Panc1 (cell line): ENCODE results near the gene INTS11. TPM values are rescaled to one million over a fixed set of nuclear protein-coding genes. Genes with fewer than 3 reads are reported as not detected.
"Not testable (repeated sequence)": the region's sequence is repeated elsewhere in the genome, so short reads cannot be mapped to it uniquely, and the experiment has no call there.

Source experiments
- ATAC-seq: fragments of 200-7000 bp; cut with Tn5 transposase; 2 replicates; pipeline ENCODE4 v1.9.1; 2020; ENCODE audit warnings: mild to moderate bottlenecking, moderate library complexity
- BruUV-seq: library from RNA; stranded (reverse); fragments of 400-500 nt; replicated peaks from 2 replicates; lab custom pipeline; 2021; lab: Mats Ljungman, UMichigan
- CTCF ChIA-PET: fragments of 300-600 bp; sonication (Branson Sonifier 250); formaldehyde crosslinking; loops from one replicate; lab custom pipeline; 2022; ENCODE audit warnings: antibody characterized with exemption; lab: Charles Lee
- POLR2A ChIA-PET: fragments of 300-600 bp; sonication (Branson Sonifier 250); formaldehyde crosslinking; loops from one replicate; lab custom pipeline; 2022; ENCODE audit warnings: antibody characterized with exemption; lab: Charles Lee
- DNase-seq: peaks from one replicate; pipeline ENCODE4 v3.0.0-alpha.2; 2010; ENCODE audit warnings: low read depth, low spot score
- H3K27ac ChIP-seq: 2 replicates; pipeline ENCODE4 v1.5.1; 2011; ENCODE audit warnings: mild to moderate bottlenecking, low read length, inconsistent platforms
- H3K27me3 ChIP-seq: fragments of 200-500 bp; sonication (Bioruptor generic); 2 replicates; pipeline ENCODE4 v1.6.0; 2014; ENCODE audit warnings: low read length, inconsistent platforms; ENCODE audit not compliant: control insufficient read depth, insufficient read depth
- H3K36me3 ChIP-seq: fragments of 200-500 bp; sonication (Bioruptor generic); 2 replicates; pipeline ENCODE4 v1.5.1; 2014; ENCODE audit warnings: inconsistent platforms, mild to moderate bottlenecking, low read length, moderate library complexity; ENCODE audit not compliant: control insufficient read depth, insufficient read depth
- H3K4me1 ChIP-seq: 2 replicates; pipeline ENCODE4 v1.5.1; 2011; ENCODE audit warnings: inconsistent platforms, mild to moderate bottlenecking, low read length, moderate library complexity; ENCODE audit not compliant: control insufficient read depth, insufficient read depth
- H3K4me3 ChIP-seq, 2 experiments: 2 replicates each; pipeline ENCODE4 v1.5.1; 2011 to 2012; ENCODE audit warnings: low read depth in 2 of 2, low read length in 2 of 2, mild to moderate bottlenecking in 2 of 2, inconsistent platforms in 1 of 2, moderate library complexity in 1 of 2
- H3K9me3 ChIP-seq: fragments of 200-500 bp; sonication (Bioruptor generic); 2 replicates; pipeline ENCODE4 v1.5.1; 2014; ENCODE audit warnings: low read depth, mild to moderate bottlenecking, inconsistent platforms, low read length, moderate library complexity; ENCODE audit not compliant: control insufficient read depth, insufficient read depth
- CTCF ChIP-seq: fragments of 450-650 bp; IDR thresholded peaks from 2 replicates; pipeline ENCODE4 v1.5.1; 2017; ENCODE audit warnings: mild to moderate bottlenecking
- POLR2AphosphoS5 ChIP-seq: IDR thresholded peaks from 2 replicates; pipeline ENCODE4 v1.6.1; 2012; ENCODE audit warnings: mild to moderate bottlenecking, low read depth, low read length, moderate library complexity
- REST ChIP-seq, 2 experiments: IDR thresholded peaks; 2 replicates each; pipeline ENCODE4 v1.6.1; 2011 to 2012; ENCODE audit warnings: low read depth in 2 of 2, control low read depth in 1 of 2, low read length in 1 of 2, mild to moderate bottlenecking in 1 of 2, moderate library complexity in 1 of 2; ENCODE audit not compliant: insufficient read depth in 1 of 2
- SIN3A ChIP-seq: IDR thresholded peaks from 2 replicates; pipeline ENCODE4 v1.6.1; 2012; ENCODE audit warnings: low read depth, mild to moderate bottlenecking, low read length, moderate library complexity, borderline replicate concordance; ENCODE audit not compliant: insufficient read depth
- TCF7L2 ChIP-seq: IDR thresholded peaks from 2 replicates; pipeline ENCODE4 v1.6.1; 2011; ENCODE audit warnings: mild to moderate bottlenecking, low read depth, low read length, inconsistent platforms
- in situ Hi-C: cut with HindIII; loops from 2 replicates; pipeline ENCODE4 v1.10.0; 2016; ENCODE audit warnings: low sequenced_read_pairs, low pct_unique_long_range_greater_than_20kb
- intact Hi-C: fragments of 100-400 bp; cut with micrococcal nuclease; formaldehyde crosslinking; loops from one replicate; pipeline ENCODE4 v1.10.0; 2022; ENCODE audit not compliant: unreplicated experiment
- total RNA-seq: library from RNA; stranded (reverse); gene quantifications from one replicate; pipeline ENCODE4 v1.2.1, GENCODE V29; 2021; ENCODE audit not compliant: unreplicated experiment

The INTS11 gene
- total RNA-seq, 1 experiment from 2014 or later = 114 TPM

GRCh38 chr1:1371364-1371745, 46.9 kb upstream of the INTS11 start:
- peaks cover 26% of the 10 kb centered on the region for H3K4me1 ChIP-seq
- BruUV-seq = no TSS peak
- no peak overlapping the region for H3K4me3 ChIP-seq
- ATAC-seq (no peak), DNase-seq (no peak)
- in situ Hi-C loops = no loop called here
- ChIA-PET POLR2A (interaction anchor here (0.6 kb wide), 1 partner anchor 388 kb away, joined by 3 read pairs; no protein-coding TSS in a partner anchor), CTCF (interaction anchor here (0.9 to 1.8 kb wide), 3 partner anchors 26 to 98 kb away, joined by 3 to 8 read pairs (median 3); no protein-coding TSS in a partner anchor)
- intact Hi-C loops = no loop called here
- H3K27me3 ChIP-seq = no peaks in the 10 kb centered on the region
- H3K27ac ChIP-seq = no peak overlapping the region
- H3K9me3 ChIP-seq = no peaks in the 10 kb centered on the region
- TF ChIP-seq TCF7L2 (no peak), POLR2AphosphoS5 (no peak), SIN3A (no peak)
- H3K36me3 ChIP-seq = peaks cover 16% of the 10 kb centered on the region; the same call in 1 of the 2 replicates

- POLR2A ChIA-PET = interaction anchor here (0.6 kb wide), 1 partner anchor 388 kb away, joined by 3 read pairs; no protein-coding TSS in a partner anchor
- peaks cover 24% of the 10 kb centered on the region for H3K4me1 ChIP-seq
- intact Hi-C loops = no loop called here
- CTCF ChIA-PET = no interaction called here
- no TSS peak for BruUV-seq
- H3K4me3 ChIP-seq = no peak overlapping the region
- H3K27me3 ChIP-seq = no peaks in the 10 kb centered on the region
- in situ Hi-C loops = no loop called here
- H3K27ac ChIP-seq = no peak overlapping the region
- peaks cover 11% of the 10 kb centered on the region; the same call in 1 of the 2 replicates for H3K36me3 ChIP-seq
- ATAC-seq (no peak), DNase-seq (no peak)
- TF ChIP-seq REST (IDR thresholded peaks at IDR 0.05; ENCODE audit: insufficient read depth in 1 of 2, low read depth in 2 of 2, low read length in 1 of 2) (no peak), SIN3A (no peak), TCF7L2 (no peak), POLR2AphosphoS5 (no peak), CTCF (no peak)
- no peaks in the 10 kb centered on the region for H3K9me3 ChIP-seq
Observed at GRCh38 chr1:1370771-1371300, 46.4 kb upstream of the INTS11 start.

- H3K4me3 ChIP-seq, in situ Hi-C loops, H3K27me3 ChIP-seq, intact Hi-C loops, H3K9me3 ChIP-seq, POLR2A ChIA-PET, BruUV-seq, DNase-seq, ATAC-seq, H3K27ac ChIP-seq: not testable (repeated sequence)
- Histone ChIP-seq H3K36me3 (peaks cover 10% of the 10 kb centered on the region; the same call in 1 of the 2 replicates), H3K4me1 (peaks cover 24% of the 10 kb centered on the region)
- CTCF ChIA-PET = interaction anchor here (1.0 kb wide), 1 partner anchor 136 kb away, joined by 5 read pairs; no protein-coding TSS in a partner anchor
Observed at GRCh38 chr1:1370094-1370493, 45.6 kb upstream of the INTS11 start.
